AG09319 (cell line): ENCODE measurements around the gene JAZF1.

Experiments
- DNase-seq: peaks from one replicate; pipeline ENCODE4 v3.0.0-alpha.2; 2010; ENCODE audit warnings: low read depth; ENCODE audit errors: extremely low read depth
- TF ChIP-seq, protein P1 (sequence below): IDR thresholded peaks from 2 replicates; pipeline ENCODE4 v1.5.1; 2011; ENCODE audit warnings: low read depth, mild to moderate bottlenecking, inconsistent platforms, low read length, moderate library complexity

Gene JAZF1

DNA sequence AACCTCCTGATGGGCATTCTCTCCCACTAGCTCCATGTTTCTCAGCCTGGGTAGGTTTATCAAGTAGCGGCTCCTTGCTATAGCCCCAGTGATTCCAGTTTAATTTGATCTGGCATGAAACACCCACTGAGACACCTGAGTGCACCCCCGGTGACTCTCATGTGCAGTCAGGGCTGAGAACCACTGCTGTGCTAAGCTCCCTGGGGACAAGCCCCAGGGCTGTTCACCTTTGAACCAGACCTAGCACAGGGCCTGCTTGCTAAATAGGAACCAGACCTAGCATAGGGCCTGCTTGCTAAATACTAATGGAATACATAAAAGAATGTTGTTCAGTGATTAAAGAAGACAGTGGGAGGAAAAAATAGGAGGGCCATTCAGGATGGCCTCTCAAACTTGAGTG, 167.6 kb downstream of the JAZF1 start:
- no peak for DNase-seq
- TF ChIP-seq, protein P1, sequence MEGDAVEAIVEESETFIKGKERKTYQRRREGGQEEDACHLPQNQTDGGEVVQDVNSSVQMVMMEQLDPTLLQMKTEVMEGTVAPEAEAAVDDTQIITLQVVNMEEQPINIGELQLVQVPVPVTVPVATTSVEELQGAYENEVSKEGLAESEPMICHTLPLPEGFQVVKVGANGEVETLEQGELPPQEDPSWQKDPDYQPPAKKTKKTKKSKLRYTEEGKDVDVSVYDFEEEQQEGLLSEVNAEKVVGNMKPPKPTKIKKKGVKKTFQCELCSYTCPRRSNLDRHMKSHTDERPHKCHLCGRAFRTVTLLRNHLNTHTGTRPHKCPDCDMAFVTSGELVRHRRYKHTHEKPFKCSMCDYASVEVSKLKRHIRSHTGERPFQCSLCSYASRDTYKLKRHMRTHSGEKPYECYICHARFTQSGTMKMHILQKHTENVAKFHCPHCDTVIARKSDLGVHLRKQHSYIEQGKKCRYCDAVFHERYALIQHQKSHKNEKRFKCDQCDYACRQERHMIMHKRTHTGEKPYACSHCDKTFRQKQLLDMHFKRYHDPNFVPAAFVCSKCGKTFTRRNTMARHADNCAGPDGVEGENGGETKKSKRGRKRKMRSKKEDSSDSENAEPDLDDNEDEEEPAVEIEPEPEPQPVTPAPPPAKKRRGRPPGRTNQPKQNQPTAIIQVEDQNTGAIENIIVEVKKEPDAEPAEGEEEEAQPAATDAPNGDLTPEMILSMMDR: no peak

DNA sequence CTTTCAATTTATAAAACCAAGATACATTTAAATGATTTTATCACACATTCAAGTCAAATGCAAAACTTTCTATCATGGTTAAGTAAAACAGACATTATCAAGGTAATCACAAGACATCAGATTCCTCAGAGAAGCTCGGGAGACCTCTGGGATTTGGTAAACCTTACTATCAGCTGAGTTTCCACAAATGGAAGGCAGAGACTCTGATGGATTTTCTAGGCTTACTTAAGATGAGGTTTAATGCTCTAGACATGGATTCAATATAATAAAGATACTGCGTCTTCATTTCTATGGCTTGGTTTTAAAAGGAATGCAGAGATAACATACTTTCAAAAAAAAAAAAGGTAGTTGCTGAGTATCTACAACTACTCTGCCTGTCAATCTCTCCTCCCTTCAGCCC, 171.7 kb downstream of the JAZF1 start:
- DNase-seq: no peak
- TF ChIP-seq, protein P1: no peak

DNA sequence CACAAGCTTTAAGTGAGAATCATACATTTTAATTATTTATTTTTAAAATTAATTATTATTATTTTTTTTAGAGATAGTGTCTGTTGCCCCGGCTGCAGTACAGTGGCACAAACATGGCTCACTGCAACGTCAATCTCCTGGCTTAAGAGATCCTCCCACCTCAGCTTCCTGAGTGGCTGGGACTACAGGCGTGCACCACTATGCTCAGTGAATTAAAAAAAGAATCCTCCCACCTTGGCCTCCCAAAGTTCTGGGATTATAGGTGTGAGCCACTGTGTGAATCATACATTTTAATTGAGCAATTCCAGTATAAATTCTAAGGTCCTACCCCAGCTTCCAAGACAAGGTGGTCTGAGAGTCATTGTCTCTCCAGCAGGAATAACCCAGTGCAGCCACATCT, 172.4 kb downstream of the JAZF1 start:
- no peak for DNase-seq
- TF ChIP-seq, protein P1: no peak

DNA sequence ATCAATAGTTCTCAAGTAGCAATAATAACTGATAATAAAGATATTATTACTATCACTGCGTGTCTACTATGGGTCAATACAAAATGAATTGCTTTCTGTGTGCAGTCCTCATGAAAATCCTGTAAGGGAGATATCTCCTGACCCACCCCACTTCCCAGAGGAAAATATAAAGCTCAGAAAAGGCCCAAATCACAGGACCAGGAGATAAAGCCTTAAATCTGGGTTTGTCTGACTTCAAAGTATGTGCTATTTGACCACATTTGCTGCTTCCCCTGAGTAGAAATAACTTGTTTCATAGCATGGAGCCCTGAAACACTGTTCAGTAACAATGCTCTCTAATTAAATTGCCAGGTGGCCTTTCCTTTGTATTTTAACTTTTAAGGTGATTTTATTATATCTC, 174.1 kb downstream of the JAZF1 start:
- TF ChIP-seq, protein P1: no peak
- DNase-seq: no peak

DNA sequence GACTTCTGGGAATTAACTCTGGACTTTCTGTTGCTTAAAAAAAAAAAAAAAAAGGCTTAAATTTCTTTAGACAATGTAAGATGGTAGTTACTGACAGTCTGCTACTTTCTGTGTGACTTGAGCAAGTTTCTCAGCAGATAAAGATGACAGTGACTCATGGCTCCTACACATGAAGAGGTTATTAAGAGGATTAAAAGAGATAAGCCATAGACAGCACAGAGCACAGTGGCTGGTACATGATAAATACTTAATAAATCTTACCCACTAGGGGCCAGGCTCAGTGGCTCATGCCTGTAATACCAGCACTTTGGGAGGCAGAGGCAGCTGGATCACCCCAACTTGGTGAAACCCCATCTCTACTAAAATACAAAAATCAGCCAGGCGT, 174.8 kb downstream of the JAZF1 start:
- no peak for DNase-seq

DNA sequence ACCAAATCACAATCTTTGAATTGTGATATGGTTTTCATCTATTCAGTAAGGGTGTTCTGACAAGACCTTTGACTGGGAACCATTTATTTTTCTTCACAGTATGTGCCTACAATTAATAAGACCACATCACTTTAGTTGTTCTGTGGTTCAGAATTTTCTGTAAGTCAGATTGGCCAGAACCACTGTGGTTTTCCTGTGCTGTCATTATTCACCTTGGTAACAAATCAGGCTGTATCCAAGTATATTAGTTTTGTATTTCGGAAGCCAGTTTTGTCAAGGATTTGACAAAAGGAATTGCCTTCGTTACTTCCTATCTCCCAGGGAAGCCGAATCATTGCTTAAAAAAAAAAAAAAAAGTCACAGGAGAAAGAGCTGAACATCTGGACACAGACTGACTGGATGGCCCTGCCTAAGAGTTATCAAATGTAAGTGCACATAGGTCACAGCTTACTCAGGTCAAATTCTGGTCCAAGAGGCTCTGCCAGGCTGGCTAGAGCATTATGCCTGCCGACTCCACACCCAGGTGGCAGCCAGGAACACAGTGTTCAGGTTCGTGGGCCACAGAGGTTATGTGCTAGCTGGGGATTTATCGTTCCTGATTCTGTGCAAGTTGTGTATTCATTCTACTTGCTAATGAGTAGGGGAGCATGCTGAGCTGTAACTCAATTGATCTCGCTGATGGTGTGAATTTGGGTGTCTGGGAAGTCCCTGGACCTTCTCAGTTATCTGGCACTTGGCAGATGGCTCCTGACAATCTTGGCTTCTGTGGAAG, 175.3 kb downstream of the JAZF1 start:
- TF ChIP-seq, protein P1: no peak
- no peak for DNase-seq

More for the DNA sequence above, 174.8 kb downstream of the JAZF1 start:
- TF ChIP-seq, protein P1: no peak

DNA sequence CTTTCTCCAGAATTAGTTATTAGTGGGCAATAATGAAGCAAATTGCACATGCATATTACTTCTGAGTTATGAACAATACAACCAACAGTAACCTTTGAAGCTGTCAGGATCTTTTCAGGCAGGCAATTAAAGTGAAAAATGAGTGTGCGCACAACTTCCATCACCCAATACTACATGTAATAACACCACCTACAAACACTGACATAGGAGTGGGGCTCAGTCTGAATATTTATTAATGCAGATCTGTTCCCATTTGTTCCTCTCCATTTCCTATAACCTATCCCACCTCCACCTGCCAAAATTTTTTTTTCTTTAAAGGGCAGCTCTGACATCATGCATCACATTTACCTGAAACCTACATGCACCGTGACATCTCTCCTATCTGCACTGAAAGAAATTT, 177.2 kb downstream of the JAZF1 start:
- no peak for DNase-seq
- TF ChIP-seq, protein P1: no peak
